Stimulated activated CD8-positive, alpha-beta memory T cell treated with anti-CD3 and anti-CD28 coated beads, Interleukin-4, amount 100 ng/mL, for 4 hours (primary cell): ENCODE measurements around the gene VTI1B.

ENCODE experiments used
- DNase-seq, 2 donors: peaks; one replicate each; pipeline ENCODE4 v3.0.0-alpha.2; 2020; ENCODE audit warnings: low read depth in 2 of 2, low spot score in 1 of 2

VTI1B gene

DNA sequence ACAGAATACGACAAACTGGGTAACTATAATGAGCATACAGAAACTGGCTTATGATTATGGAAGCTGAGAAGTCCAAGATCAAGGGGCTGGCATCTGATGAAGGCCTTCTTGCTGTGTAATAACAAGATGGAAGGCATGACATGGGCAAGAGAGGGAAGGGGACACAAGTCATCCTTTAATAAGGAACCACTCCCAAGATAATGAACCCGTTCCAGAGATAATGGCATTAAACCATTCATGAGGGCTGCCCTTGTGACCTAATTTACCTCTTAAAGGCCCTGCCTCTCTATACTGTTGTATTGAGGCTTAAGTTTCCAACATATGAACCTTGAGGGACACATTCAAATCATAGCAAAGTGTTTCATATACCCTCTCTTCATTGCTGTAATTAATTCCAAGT lies 4.6 kb upstream of the VTI1B start:
- DNase-seq, result no peak

DNA sequence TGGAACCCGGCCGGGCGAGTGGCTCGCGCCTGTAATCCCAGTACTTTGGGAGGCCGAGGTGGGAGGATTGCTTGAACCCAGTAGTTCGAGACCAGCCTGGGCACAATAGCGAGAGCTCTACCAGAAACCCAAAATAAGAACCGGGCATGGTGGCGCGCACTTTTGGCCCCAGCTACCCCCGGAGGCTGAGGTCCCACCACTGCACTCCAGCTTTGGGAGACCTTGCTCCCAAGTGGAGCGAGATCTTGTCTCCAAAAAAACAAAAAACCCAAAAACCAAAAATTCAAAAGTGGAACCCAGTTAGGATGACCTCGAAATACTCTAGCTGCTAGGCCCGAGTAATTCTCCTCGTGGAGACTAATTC lies 769 bp upstream of the VTI1B start:
- no peak for DNase-seq

DNA sequence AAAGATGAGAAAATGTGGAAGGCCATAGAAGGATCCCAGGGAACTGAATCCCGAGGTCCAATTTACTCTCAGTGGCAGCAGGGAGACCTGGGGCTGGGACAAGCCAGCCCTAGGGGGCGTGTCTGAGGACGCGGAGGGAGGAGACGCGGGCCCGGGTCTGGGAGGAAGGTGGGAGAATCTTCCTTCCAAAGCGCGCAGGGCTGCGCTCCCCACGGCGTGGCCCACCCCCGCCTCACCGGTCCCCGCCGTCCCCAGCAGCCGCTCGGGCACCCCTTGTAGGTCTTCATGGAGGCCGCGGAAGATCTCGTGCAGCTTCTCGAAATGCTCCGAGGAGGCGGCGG lies 323 bp downstream of the VTI1B start:
- DNase-seq, result peak in 1 of 2 donors; percentile 21

DNA sequence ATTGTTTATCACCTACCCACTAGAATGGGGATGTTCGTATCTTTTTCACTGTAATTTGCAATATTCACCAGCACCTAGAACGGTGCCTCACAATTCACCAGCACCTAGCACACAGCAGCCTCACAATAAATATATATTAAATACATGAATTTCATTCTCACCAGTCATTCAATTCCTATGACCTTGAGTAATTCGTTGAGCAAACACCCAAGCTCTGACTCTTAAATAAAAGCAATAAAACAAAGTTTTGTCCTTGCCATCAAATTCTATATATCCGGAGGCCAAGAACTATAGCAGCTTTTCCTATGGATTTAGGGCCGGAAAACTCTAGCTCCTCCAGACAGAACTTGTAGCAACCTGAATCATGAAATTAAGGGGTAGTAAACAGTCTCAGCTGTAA lies 981 bp downstream of the VTI1B start:
- DNase-seq, result no peak

DNA sequence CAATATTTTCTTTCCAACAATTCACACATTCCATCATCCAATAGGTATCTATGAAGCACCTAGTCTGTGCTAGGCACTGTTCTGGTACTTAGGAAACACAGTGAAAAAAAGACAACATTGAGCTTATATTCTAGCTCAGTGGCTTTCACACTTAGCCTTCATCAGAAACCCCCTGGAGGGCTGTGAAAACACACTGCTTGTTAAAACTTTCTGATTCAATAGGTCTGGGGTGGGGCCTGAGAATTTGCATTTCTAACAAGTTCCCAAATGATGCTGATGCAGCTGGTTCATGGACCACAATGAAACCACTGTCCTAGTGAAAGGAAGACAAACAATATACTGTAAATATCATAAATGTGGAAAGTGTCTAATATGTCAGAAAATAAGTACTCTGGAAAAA lies 5.9 kb downstream of the VTI1B start:
- no peak for DNase-seq

DNA sequence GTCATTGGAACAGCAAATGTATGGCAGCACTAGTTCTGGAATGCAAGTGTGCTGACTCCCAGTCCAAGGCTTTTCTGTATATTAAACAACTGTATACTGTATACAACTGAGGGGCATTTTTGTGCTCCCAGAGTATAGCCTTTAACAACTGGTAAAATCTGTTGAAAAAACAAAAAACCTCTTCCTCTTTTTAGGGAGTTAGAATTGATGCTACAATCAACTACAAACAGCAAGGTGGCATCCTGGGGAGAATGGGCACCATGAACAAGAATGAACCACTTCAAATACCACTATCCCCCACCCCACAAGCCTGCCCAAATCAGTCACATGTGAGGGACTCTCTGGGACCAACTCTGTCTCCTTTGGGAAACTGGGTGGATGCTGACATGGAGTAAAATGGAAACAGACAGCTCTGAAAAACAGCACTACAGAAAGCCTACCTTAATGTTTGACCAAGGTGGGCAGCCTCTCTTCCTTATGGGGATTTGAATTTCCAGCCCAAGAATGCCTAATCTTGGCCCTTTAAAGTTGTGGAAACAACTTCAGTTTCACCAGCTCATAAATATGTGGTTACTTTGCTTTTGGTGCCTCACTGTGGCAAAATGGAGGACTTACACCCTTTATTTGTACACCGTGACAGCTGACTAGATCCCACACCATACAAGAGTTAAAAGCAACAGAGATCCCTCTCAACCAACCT lies 7.5 kb downstream of the VTI1B start:
- no peak for DNase-seq

DNA sequence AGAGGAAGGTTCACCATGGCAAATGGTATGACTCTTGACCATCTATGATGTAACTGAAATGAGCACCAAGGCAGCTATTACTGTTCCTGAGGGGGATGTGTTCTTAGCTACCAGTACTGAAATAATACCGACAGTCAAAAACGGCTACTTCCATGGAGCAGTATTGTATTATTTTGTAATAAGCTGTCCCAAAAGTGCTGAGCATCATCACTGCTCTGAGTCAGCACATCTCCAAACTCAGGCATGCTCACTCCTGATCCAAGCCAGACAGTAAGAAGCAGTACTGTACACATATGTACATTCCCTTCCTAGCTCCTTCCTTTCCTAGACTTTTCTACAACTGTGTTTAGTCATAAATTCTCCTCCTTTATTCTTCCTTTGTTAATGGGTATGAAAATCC lies 8.6 kb downstream of the VTI1B start:
- no peak for DNase-seq

DNA sequence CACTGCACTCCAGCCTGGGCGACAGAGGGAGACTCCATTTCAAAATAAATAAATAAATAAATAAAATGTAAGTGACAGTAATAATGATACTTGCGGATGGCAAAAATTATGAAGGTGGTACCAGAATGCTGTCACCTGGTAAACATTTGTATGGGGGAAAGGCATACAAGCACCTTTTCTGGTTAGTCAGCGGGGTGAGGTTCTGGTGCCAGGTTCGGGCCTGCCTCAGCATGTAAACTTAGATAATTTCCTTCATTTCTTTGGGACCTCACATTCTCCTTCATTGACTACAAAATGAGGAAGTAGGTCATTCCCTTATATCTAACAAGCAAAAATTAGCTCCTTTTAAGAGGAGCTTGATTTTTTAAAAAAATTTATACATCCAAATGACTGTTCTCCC lies 10.8 kb downstream of the VTI1B start:
- DNase-seq, result no peak

DNA sequence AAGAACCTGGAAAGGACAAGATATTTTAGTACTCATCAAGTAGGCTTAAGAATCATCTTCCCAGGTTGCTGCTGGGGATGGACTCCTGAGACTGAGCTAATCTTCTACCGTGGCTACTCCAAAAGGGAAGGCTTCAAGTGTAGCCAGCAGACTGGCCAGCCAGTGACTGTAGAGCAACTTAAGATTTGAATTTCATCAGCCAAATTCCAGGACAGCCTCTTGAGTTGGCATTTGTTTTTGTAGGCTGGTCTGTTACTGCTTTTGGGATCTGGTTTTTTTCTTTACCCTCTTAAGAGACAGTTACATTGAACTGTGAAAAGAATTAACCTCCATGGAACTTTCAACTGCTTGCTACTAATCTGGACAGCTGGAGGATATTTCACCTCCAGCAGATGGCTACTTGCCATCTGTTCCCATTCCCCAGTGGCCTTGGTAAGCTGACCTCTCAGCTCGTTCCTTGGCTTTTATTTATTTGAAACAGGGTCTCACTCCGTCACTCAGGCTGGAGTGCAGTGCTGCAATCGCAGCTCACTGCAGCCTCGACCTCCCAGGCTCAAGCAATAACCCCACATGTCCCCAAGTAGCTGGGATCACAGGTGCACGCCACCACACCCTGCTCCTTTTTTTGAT lies 20.7 kb downstream of the VTI1B start:
- no peak for DNase-seq

DNA sequence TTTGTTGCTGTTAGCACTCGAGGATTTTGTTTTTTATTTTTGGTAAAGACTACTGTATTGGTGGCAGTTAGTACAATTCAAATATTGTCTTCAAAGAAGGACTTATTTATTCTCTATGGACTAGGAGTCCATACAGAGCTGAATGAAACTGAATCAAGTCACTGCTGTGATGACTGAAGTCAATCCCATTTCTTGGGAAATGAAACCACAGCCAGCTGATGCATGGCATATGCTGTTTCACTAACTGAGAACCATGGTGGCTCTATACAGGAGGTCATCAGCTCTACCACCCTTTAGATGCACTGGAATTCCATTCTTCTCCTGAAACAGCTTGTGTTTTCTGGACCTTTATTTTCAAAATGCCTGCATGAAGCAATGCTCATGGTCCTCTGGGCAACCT lies 22.2 kb downstream of the VTI1B start:
- DNase-seq, result no peak

DNA sequence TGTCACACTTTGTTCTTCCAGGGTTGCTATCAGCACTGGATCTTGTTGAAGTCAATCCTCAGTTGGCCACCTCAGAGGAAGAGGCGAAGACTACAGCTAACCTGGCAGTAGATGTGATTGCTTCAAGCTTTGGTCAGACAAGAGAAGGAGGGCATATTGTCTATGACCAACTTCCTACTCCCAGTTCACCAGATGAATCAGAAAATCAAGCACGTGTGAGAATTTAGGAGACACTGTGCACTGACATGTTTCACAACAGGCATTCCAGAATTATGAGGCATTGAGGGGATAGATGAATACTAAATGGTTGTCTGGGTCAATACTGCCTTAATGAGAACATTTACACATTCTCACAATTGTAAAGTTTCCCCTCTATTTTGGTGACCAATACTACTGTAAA lies 23.7 kb downstream of the VTI1B start:
- DNase-seq, result no peak

DNA sequence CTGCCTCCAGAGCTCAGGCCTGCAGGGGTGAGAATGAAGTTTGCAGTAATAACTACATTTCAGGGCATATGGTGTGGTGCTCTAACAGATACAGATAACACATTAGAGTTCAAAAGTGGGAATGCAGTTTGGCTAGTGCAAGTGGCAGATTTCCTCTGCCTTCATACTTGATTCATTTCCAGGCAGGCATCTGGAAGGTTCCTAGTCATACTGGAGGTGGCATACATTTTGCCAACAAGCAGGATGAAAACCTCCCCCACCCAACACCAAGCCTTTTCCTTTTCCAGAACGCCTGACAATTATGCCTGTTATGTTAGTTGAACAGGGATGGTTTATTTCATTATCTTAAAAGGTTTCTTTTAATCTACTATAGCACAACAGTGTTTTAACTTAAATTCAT lies 24.3 kb downstream of the VTI1B start:
- no peak for DNase-seq

DNA sequence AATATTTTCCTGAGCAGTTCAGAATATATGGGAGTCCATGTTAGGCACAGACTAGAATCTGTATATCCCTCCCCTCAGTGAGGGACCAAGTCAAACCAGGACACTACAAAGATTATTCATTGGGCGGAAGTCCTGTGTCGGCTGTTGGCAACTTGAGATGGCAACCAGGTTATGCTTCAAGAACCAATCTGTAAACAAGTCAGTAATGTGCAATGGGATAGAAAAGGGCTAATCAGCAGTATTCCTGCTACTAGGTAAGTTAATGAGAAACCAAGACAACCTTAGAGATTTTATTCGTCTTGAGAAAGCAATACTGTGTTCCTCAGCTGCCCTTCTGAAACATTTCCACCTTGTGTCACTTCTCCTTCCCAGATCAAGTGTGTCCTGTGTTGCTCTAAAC lies 28.3 kb downstream of the VTI1B start:
- no peak for DNase-seq

DNA sequence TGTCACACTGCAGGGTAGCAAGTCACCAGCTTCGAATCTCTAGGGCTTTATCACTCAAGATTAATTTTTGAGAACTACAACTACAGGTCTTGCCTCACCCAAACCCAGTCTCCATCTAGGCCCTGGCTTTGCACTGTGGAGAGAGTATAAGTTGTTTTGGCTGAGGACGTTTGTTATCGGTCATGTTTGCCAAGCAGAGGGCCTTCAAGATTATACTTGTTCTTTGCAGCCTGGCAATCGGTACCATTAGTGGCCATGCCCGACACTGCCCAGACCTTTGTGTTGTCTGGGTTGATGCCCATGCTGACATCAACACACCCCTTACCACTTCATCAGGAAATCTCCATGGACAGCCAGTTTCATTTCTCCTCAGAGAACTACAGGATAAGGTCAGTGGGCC lies 29.0 kb downstream of the VTI1B start:
- DNase-seq, result no peak

DNA sequence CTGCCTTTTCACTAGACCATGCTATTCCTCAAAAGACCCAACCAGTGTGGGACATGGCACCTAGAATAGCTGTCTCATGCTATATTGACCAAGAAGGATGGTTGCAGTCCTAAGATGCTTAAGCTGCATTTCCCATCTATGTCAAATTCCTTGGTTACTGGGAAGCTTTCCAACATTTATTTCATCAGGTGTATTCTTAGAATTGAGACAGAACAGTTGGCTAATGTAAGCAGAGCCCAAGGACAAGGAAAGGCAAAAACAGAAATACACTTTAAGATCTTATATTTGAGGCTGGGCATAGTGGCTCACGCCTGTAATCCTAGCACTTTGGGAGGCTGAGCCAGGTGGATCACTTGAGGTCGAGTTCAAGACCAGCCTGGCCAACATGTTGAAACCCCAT lies 30.0 kb downstream of the VTI1B start:
- DNase-seq, result no peak

DNA sequence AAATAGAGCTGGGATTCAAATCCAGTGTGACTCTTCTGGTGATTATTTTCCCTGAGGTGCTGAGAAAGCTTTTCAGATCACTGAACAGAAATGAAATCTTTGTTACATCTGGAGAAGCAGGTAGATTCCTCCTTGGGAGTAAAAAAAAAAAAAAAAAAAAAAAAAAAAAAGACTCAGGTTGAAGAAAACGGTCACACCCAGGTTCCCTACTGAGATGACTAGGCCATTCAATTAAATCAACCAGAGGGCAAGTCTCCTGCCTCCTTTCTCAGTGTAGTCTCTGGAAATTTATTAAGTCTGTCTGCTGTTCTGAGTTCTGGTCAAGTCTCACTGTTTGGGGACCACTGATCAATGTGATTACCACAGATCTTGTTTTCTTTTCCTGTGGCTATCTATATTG lies 30.7 kb downstream of the VTI1B start:
- no peak for DNase-seq

DNA sequence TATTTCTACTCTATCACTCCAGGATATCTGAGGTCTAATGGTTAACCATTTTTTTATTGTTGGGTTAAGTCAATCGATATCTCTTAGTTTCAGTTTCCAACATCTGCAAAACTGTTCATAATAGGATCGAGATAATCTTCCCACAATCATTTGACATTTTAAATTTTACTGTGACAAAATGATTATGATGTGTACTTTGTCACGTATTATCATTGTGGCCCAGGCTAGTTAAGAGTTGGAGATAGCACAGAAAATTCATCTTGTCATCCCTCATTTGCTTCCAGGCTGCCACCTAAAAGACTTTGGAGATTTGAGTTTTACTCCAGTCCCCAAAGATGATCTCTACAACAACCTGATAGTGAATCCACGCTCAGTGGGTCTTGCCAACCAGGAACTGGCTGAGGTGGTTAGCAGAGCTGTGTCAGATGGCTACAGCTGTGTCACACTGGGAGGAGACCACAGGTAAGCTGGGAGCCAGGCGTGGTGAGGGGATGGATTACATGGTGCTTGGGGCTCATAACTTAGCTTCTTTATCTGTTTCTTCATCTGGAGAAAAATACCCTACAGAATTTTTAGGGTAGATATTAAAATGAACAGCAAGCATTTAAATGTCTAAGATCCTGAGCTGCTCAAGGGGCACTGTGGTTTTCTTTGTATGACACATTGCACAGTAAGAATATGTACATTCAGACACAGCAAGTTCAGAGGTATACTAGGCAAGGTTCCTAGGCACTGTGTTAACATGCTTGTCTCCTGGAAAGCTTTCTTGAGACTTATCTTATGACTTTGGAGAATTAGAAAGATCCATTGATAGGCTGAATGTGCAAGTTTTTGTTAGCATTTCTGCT lies 32.3 kb downstream of the VTI1B start:
- no peak for DNase-seq

DNA sequence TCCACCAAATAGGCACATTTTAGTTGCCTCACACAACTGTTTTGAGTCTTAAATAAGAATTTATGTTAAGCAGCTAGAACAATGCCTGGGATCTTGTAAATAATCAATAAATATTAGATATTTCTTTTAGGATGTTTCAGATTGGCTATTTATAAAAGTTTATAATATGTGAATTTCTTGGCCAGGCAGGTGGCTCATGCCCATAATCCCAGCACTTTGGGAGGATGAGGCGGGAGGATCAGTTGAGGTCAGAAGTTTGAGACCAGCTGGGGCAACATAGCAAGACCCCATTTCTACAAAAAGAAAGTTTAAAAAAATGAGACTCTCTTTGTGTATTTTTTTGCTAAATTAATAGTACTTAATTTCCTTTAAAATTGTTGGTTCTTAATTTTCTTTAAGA lies 33.0 kb downstream of the VTI1B start:
- no peak for DNase-seq

DNA sequence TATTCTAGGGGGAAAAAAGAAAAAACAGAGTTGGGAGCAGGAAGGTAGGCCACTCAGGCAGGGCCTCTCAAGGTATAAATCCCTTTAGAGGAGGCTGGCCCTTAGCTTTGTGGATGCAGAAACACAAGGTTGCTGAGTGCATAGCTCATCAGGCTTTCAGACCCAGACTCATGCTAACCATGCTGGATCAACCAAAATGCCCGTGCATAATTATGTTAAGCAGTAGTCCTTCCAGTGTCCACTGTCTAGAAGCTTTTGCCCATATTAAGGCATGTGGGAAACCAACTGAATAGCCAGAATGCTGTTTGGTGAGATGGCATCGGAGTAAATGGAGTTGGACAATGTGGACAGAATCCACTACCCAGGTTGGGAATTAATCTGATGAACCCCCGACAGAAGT lies 35.8 kb downstream of the VTI1B start:
- no peak for DNase-seq

DNA sequence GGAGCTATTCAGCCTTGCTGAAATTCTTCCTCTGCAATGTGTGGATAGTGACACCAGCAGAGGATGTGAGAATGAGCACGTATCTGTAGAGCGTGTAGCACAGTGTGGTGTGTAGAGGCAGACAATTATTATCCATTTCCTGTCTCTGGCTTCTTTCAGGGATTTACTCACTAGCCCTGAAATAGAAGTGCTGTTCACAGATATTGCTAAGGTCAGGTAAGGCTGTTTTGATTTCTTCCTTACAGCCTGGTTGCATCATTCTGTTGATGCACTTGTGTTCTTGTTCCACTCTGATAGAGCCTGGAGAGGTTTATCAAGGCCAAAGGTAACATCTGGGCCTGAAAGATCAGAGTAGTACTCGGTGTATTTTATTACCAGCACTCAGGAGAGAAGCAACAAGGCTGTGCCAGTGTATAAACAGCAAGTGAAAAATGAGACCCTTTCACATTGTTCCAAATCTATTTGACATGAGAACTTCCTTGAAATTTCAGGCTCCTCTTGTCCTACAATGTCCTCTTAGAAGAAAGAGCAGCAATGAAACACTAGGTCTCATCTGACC lies 38.0 kb downstream of the VTI1B start:
- DNase-seq, result no peak

DNA sequence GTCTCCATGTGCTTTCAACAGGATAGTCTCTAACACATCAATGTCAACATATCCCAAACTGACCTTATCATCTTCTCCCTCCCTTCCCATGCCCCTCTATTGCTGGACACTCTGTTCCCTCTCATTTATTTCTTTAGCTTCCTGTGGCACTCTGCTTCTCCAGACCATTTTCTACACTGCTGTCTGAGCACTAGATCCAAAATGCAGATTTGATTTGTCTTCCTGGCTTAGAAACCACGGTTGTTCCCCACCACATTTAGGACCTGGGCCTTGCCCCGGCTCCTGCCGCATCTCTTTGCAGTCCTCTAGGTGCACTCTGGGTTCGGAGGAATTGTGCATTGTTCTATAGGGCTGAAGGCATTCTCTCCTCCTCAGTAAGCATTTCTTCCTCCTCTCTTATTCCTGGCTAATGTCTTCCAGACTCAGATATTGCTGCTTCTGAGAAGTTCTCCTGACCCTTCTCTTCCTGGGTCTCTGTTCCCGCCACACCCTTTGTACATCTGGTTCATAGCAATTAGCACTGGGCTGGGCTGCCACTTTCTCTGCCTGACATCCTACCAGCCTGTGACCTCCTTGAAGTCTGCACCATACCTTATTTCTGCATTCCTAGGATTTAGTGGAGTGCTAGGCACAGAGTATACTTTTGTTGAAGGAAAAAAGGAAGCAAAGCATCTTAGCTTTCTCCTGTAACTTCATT lies 40.8 kb downstream of the VTI1B start:
- DNase-seq, result no peak

DNA sequence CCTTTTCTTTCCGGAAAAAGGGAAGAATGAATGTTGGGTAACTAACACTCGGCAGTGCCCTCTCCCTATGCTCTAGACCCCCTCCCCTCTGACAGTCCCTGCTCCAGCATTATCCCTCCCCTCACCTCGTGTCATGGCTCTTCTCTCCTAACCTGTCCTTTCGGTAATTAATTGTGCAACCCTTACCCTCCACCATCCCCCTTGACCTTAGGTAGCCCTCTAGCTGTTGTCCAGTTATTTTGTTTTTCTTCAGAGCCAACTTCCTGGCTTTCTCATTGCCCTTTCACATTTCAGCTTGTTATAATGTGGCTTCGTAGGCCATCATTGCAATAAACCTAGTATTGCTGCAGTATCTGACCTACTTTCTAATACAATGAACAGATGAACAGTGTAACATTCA lies 43.5 kb downstream of the VTI1B start:
- no peak for DNase-seq
